AG09319 (cell line): ENCODE measurements around the gene SLC39A11.

Source experiments
- DNase-seq: peaks from one replicate; pipeline ENCODE4 v3.0.0-alpha.2; 2010; ENCODE audit warnings: low read depth; ENCODE audit errors: extremely low read depth
- CTCF ChIP-seq: IDR thresholded peaks from 2 replicates; pipeline ENCODE4 v1.5.1; 2011; ENCODE audit warnings: low read depth, mild to moderate bottlenecking, inconsistent platforms, low read length, moderate library complexity

SLC39A11 gene

DNA sequence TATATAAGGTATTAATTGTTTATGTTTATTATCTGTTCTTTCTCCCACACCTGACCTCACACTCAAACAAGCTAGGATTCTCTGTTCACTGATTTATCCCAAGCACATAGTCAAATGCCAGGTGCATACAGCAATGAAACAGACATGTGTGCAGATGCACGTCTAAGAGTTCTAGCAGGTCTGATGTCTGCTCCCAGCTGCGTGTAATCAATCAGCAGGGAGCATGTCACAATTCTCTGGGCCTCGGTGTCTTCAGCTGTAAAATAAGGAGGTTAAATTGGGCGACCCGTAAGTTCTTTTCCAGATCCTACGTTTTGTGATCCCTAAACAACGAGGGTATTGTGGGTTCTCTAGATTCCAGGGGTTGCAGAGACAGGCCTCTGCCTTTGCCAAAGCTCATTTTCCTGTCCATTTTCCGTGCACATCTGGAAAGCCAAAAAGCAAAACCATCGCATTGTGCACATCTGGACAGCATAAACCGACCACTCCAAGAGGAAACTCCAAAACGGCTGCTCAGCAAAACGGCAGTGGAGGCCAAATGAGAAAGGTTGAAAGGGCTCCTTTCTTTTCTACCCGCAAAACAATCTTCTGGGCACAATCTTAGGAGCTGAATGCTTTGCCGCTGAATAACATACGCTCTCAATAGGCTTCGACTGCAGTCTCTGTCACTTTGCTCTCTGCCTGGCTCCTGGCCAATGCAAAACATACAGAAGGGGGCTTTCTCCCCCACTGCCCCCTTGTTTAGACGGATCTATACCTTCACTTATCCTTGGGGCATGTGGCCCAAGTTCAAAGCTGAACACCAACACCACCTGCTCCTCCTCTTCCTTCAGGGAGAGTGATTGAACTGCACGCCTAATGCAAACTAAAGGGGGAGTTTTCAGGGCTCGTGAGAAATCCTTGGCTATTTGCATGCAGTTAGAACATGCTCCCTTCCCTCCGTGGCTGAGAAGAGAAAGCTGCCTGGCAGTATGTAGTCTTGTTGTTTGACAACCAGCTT lies 426.3 kb downstream of the SLC39A11 start:
- TF ChIP-seq CTCF = no peak
- no peak for DNase-seq

GRCh38 chr17:72662827-72663190 lies 429.7 kb downstream of the SLC39A11 start:
- no peak for TF ChIP-seq CTCF
- DNase-seq = no peak

- DNase-seq = no peak
- TF ChIP-seq CTCF = no peak
Observed at GRCh38 chr17:72661945-72662826, 430.3 kb downstream of the SLC39A11 start.

DNA sequence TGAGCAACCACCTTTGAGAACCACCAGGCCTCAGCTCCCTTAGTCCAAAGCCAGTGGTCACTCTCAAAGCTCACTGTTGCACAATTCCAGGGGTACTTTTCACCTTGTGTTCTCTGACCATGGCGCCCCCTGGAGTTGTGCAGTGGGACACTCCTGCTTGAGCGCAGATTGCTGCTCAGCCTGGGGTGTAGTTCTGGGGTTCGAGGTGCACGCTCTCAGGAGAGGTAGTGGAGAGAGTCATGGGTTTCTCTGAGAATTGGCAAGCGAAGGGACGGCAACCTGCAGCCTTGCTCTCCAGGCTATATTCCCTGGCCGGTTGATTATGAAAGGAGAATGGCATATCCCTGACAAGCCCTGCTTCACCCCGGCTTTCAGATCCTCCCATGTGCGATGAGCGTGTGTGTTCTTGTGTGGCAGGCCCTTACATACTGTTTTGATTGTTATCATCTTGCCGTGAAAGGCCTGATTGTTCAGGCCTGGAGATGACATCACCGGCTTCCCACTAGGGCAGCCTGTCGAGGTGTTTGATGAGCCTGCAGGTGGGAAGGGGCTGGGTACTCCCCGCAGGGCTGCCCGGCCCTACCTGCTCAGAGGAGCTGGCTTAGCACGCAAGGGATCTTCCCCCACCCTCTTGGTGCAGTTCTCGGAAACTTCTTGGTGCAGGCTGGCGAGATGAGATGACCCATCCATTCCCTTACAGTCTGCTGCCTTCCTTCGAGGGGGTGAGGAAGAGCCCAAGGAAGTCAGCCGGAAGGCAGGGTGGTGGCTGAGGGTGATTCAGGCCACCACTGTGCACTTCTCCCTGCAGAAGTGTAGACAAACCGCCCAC lies 431.2 kb downstream of the SLC39A11 start:
- TF ChIP-seq CTCF = peak; percentile 1; the same call in 1 of the 2 replicates
- DNase-seq = no peak

DNA sequence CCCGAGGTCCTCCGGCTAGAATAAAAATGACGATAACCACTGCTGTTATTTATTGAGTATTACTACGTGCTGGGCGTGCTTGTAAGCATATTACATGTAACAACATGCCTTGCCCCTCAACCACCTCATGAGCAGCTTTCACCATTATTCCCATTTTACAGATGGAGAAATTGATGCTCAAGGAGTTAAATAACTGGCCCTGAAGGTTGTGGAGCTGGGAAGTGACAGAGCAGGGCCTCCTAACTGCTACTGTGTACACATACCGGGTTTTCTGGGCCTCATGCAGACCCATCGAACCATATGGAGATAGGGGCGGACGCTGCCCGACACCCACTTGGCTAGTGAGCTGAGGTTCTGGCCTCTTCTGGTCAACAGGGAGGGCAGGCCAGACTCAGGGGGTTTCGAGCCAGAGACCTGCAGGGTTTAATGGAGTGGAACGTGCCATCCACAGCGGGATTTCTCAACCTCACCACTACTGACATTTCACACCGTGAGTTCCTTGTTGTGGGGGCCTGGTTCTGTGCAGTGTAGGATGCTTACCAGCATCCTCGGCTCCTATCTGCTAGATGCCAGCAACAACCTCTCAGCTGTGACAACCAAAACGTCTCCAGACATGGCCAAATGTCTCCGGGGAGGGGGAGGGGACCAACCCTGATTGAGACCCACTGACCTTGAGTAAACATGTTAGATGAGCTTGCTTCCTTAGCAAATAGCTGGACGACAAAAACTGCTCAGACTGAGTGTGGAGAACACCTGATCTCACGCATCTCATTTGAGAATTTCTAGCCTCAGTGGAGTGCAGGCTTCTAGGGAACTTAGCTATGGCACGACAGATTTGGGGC lies 432.0 kb downstream of the SLC39A11 start:
- DNase-seq = no peak
- TF ChIP-seq CTCF = no peak

DNA sequence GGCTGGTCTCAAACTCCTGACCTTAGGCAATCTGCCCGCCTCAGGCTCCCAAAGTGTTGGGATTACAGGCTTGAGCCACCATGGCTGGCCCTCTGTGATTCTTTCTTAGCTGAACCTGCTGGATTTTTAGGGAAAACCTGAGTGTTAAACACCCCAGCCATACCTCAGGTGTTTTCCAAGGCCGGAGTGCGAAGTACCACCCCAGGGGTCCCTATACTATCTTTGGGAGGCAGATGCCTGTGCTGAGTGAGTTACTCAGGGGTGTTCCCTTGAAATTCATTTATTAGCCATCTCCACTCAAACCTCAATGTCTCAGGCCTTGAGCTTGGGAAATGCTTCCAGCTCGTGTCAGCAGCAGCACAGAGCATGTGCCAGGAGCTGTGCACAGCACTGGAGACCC lies 432.7 kb downstream of the SLC39A11 start:
- no peak for DNase-seq
- no peak for TF ChIP-seq CTCF
